Naive B cell (primary cell): ENCODE results near the gene YWHAQ. TPM values are rescaled to one million over a fixed set of nuclear protein-coding genes. Genes with fewer than 3 reads are reported as not detected.

Experiments
- ATAC-seq, 2 donors: fragments of 150-1000 bp; cut with Tn5 transposase; 2 replicates each; pipeline ENCODE4 v1.10.0; 2021; ENCODE audit warnings: low read depth in 2 of 2, mild to moderate bottlenecking in 2 of 2, moderate library complexity in 2 of 2
- DNase-seq: peaks from one replicate; pipeline ENCODE4 v3.0.0; 2022
- H3K27ac Mint-ChIP-seq, 6 donors: one replicate each; pipeline ENCODE4 v1.8.0; 2020 to 2022; ENCODE audit warnings: mild to moderate bottlenecking in 6 of 6, mixed read lengths in 6 of 6, moderate library complexity in 5 of 6, inconsistent platforms in 2 of 6
- H3K27me3 Mint-ChIP-seq, 3 donors: one replicate each; pipeline ENCODE4 v1.8.0; 2021 to 2022; ENCODE audit warnings: mixed read lengths in 3 of 3, mild to moderate bottlenecking in 1 of 3
- H3K36me3 Mint-ChIP-seq, 2 donors: one replicate each; pipeline ENCODE4 v1.8.0; 2020 to 2022; ENCODE audit warnings: mixed read lengths in 2 of 2, inconsistent platforms in 1 of 2, mild to moderate bottlenecking in 1 of 2
- H3K4me1 Mint-ChIP-seq, 3 donors: one replicate each; pipeline ENCODE4 v1.8.0; 2020 to 2022; ENCODE audit warnings: mixed read lengths in 3 of 3, inconsistent platforms in 1 of 3, mild to moderate bottlenecking in 1 of 3, moderate library complexity in 1 of 3
- H3K4me3 Mint-ChIP-seq, 8 donors: one replicate each; pipeline ENCODE4 v1.8.0; 2020 to 2022; ENCODE audit warnings: mild to moderate bottlenecking in 8 of 8, mixed read lengths in 8 of 8, moderate library complexity in 8 of 8, inconsistent platforms in 2 of 8
- H3K9me3 Mint-ChIP-seq, 7 donors: one replicate each; pipeline ENCODE4 v1.8.0; 2020 to 2022; ENCODE audit warnings: mixed read lengths in 7 of 7, mild to moderate bottlenecking in 5 of 7, inconsistent platforms in 2 of 7, moderate library complexity in 1 of 7
- polyA plus RNA-seq, 6 donors: library from polyadenylated mRNA; unstranded; fragments of 300-500 nt; fragmentation: Illumina TruSeq; gene quantifications; one replicate each; pipeline ENCODE4 v1.2.3, GENCODE V29; 2021; ENCODE audit warnings: low read depth in 6 of 6

The YWHAQ gene
- 100 to 1,000 TPM; 282 to 457 (median 344) TPM for polyA plus RNA-seq

- DNase-seq: peak; percentile 100
- H3K4me3 Mint-ChIP-seq: peak within 1 kb of the TSS; percentile 88 to 96 (median 93)
- peaks cover 0 to 4% (median 0%) of the 10 kb centered on the region in 3 donors for H3K27me3 Mint-ChIP-seq
- peaks cover 32 to 45% (median 40%) of the 10 kb centered on the region in 3 donors for H3K4me1 Mint-ChIP-seq
- H3K36me3 Mint-ChIP-seq: peaks cover 14 to 18% of the 10 kb centered on the region in 2 donors
- H3K27ac Mint-ChIP-seq: peak within 1 kb of the TSS; percentile 96 to 99 (median 97)
- H3K9me3 Mint-ChIP-seq: peaks cover 0 to 5% (median 4%) of the 10 kb centered on the region in 7 donors
- peak; percentile 81 to 82 for ATAC-seq
Measured at GRCh38 chr2:9630736-9631552, at the start of gene YWHAQ. Gene YWHAQ (minus strand): TSS chr2:9630997. CDS start chr2:9630452, 545 bp downstream.

DNA sequence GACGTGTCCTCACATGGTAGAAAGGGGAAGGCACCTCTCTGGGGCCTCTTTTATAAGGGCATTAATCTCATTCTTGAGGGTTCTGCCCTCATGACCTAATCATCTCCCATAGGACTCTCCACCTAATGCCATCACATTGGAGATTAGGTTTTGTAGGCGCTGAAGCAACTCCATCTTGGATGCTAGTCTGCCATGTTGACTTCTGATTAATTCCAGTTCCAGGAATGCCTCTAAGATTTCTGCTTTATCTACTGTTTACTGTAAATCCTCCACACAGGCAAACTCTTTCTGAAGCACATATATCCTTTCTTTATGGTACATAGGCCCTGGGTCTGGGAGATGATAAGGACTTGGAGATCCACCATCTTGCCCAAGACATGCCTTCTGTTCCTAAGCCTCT, 49.3 kb upstream of the YWHAQ start:
- Mint-ChIP-seq H3K4me3 (no peak overlapping the region), H3K4me1 (peaks cover 0 to 5% (median 0%) of the 10 kb centered on the region in 3 donors), H3K9me3 (peaks cover 0 to 5% (median 0%) of the 10 kb centered on the region in 7 donors), H3K27me3 (peaks cover 0 to 7% (median 0%) of the 10 kb centered on the region in 3 donors), H3K27ac (no peak overlapping the region), H3K36me3 (no peaks in the 10 kb centered on the region)
- ATAC-seq (no peak), DNase-seq (no peak)

GRCh38 chr2:9679218-9679617, 48.4 kb upstream of the YWHAQ start:
- peaks cover 0 to 5% (median 0%) of the 10 kb centered on the region in 3 donors for H3K4me1 Mint-ChIP-seq
- no peaks in the 10 kb centered on the region for H3K36me3 Mint-ChIP-seq
- peaks cover 0 to 5% (median 0%) of the 10 kb centered on the region in 7 donors for H3K9me3 Mint-ChIP-seq
- H3K27ac Mint-ChIP-seq: no peak overlapping the region
- DNase-seq (no peak), ATAC-seq (no peak)
- H3K4me3 Mint-ChIP-seq: no peak overlapping the region
- peaks cover 0 to 11% (median 0%) of the 10 kb centered on the region in 3 donors for H3K27me3 Mint-ChIP-seq

DNA sequence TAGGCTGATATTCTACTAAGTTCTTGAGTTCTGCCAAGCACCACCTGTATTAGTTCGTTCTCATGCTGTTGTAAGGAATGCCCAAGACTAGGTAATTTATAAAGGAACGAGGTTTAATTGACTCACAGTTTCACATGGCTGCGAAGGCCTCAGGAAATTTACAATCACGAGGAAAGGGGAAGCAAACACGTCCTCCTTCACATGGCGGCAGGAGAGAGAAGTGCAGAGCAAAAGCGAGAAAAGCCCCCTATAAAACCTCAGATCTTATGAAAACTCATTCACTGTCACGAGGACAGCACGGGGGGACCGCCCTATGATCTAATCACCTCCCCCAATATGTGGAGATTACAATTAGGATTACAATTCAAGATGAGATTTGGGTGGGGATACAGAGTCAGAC, 47.7 kb upstream of the YWHAQ start:
- H3K27me3 Mint-ChIP-seq: peaks cover 0 to 11% (median 0%) of the 10 kb centered on the region in 3 donors
- H3K9me3 Mint-ChIP-seq: peaks cover 0 to 5% (median 0%) of the 10 kb centered on the region in 7 donors
- no peak for DNase-seq
- peak overlapping the region in 1 of 6 donors; percentile 39 for H3K27ac Mint-ChIP-seq
- H3K36me3 Mint-ChIP-seq: no peaks in the 10 kb centered on the region
- no peak for ATAC-seq
- peaks cover 0 to 5% (median 0%) of the 10 kb centered on the region in 3 donors for H3K4me1 Mint-ChIP-seq
- no peak overlapping the region for H3K4me3 Mint-ChIP-seq

DNA sequence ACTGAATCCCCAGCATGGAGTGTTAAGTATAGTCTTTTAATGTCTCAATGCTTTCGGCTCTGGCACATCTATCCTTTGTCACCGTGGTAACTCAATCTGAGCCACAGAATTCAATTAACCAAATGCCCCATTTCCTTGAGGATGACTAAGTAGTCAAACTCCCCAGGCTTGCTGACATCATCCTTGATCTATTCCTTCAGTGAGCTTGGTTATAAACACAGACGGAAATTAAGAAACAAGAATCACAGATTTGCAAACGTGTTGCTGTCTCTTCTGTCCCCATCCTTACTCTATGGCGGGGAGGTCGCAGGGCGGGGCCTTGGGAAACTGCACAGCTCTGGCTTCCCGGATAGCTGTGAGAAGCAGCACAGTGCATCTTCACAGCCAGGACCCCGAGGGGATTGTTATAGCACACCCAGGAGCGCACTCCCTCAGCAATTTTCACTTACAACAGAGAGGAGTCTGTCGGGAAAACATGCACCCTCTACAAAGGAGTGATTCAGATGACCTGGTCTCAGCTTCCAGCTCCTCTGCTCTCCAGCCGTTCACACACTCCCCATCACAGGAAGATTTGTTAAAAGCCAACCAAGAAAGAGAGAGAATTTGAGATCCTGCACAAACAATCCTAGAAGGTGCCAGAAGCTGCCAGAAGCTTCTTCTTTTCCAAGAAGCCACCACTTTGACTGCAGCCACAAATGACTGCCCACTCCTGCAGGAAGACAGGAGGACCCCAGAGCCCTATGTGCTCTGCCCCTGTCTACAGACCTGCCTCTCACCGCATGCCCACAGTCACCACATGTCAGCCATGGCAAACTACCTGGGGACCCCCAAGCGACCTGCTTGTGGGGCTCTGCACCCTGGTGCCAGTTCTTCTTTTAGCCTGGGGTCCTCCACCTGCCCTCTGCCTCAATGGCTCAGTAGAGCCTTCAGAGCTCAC, 44.9 kb upstream of the YWHAQ start:
- H3K36me3 Mint-ChIP-seq: no peaks in the 10 kb centered on the region

DNA sequence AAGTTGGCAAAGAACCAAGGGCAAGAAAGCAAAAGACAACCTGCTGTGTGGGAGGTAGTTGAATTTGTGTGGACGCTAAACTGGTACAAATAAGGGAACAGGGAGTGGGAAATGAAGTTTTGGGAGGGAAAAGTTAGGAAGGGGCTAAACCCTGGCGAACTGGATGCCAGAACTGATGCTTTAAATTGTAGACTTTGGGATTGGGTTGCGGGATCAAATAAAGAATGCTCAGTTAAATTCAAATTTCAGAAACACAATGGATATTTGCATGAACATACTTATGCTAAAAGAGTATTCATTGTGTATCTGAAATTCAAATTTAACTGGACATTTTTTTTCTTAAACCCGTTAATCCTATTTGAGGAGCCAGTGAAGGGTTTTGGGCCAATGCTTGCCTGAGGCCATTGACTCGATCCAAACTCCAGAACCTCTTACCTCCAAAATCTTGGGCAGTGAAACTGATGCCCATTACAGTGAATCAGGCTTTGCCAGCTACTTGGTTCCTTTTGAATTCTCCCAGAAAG, 44.2 kb upstream of the YWHAQ start:
- DNase-seq: no peak
- Mint-ChIP-seq H3K27ac (peak overlapping the region in 2 of 6 donors; percentile 36 to 38), H3K36me3 (no peaks in the 10 kb centered on the region), H3K4me1 (no peaks in the 10 kb centered on the region), H3K9me3 (peaks cover 0 to 2% (median 0%) of the 10 kb centered on the region in 7 donors), H3K4me3 (no peak overlapping the region), H3K27me3 (peaks cover 0 to 11% (median 0%) of the 10 kb centered on the region in 3 donors)
- ATAC-seq: no peak

More for the DNA sequence above, 44.9 kb upstream of the YWHAQ start:
- H3K27me3 Mint-ChIP-seq: peaks cover 0 to 11% (median 0%) of the 10 kb centered on the region in 3 donors
- no peaks in the 10 kb centered on the region for H3K4me1 Mint-ChIP-seq
- H3K27ac Mint-ChIP-seq: no peak overlapping the region
- H3K4me3 Mint-ChIP-seq: no peak overlapping the region
- ATAC-seq (no peak), DNase-seq (no peak)
- peaks cover 0 to 4% (median 0%) of the 10 kb centered on the region in 7 donors for H3K9me3 Mint-ChIP-seq

DNA sequence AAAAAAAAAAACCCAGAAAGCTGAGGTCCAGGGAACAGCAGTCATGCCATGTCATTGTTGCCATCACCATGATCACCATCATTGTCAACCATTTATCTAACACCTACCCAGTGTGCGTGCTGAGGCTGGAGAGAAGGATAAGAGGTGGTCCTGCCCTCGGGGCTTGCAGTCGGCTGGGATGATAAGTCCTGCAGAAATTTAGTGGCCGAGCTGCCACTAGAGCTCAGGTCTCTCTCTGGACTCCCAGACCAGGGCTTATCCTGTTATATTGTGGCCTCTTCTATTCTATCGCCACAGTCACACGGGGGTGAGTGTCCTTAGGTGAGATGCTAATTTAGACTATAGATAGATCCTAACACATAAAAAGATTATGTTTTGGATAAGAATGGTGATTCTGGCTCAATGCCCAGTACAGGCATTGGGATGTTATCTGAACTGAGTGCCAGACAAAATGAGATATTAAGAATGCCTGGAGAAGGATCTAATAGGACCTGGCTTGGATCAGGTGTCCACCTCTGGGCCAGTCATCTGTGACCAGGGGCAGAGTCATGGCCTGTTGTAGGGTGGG, 43.2 kb upstream of the YWHAQ start:
- no peak overlapping the region for H3K27ac Mint-ChIP-seq
- no peaks in the 10 kb centered on the region for H3K4me1 Mint-ChIP-seq
- ATAC-seq (no peak), DNase-seq (no peak)
- no peaks in the 10 kb centered on the region for H3K36me3 Mint-ChIP-seq
- no peaks in the 10 kb centered on the region for H3K9me3 Mint-ChIP-seq
- H3K27me3 Mint-ChIP-seq: peaks cover 0 to 11% (median 0%) of the 10 kb centered on the region in 3 donors
- H3K4me3 Mint-ChIP-seq: no peak overlapping the region

DNA sequence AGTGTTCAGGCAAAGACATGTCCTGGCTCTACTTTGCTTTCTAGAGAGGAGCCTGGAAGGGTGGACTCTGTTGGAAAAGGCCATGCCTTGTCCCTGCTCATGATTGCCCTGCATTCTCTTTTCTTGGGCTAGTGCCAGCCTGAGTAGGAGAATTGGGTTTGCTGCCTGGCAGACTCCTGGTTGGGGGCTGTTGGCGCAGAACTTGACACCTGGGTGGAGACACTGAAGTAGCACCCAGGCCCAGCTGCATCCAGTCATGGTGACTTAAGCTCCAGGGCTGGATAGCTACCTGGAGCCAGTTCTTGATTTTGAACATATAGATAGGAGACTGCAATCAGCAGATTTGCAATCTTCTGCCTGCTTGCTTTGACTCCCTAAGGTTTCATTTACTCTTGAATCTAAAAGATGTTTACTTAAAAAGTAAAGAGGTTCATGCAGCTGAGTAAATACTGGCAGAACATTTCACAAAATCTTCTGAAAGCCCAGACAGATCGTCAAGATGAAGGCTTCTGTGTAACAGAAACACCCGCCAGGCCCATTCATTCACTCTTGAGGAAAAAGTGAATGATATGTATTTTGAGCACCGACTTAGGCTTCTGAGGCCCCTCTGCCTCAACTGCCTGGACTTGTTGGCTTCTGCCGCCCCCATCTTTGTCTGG, 38.0 kb upstream of the YWHAQ start:
- H3K36me3 Mint-ChIP-seq: no peaks in the 10 kb centered on the region
- H3K4me1 Mint-ChIP-seq: no peaks in the 10 kb centered on the region
- H3K27me3 Mint-ChIP-seq: peaks cover 0 to 8% (median 5%) of the 10 kb centered on the region in 3 donors
- H3K27ac Mint-ChIP-seq: peak overlapping the region in 1 of 6 donors; percentile 80
- ATAC-seq: no peak
- DNase-seq: no peak
- no peaks in the 10 kb centered on the region for H3K9me3 Mint-ChIP-seq
- no peak overlapping the region for H3K4me3 Mint-ChIP-seq

- no peaks in the 10 kb centered on the region for H3K4me1 Mint-ChIP-seq
- DNase-seq (no peak), ATAC-seq (no peak)
- no peak overlapping the region for H3K4me3 Mint-ChIP-seq
- peaks cover 0 to 8% (median 5%) of the 10 kb centered on the region in 3 donors for H3K27me3 Mint-ChIP-seq
- H3K27ac Mint-ChIP-seq: no peak overlapping the region
- H3K36me3 Mint-ChIP-seq: no peaks in the 10 kb centered on the region
- no peaks in the 10 kb centered on the region for H3K9me3 Mint-ChIP-seq
Measured at GRCh38 chr2:9667826-9668225, 37.0 kb upstream of the YWHAQ start.

DNA sequence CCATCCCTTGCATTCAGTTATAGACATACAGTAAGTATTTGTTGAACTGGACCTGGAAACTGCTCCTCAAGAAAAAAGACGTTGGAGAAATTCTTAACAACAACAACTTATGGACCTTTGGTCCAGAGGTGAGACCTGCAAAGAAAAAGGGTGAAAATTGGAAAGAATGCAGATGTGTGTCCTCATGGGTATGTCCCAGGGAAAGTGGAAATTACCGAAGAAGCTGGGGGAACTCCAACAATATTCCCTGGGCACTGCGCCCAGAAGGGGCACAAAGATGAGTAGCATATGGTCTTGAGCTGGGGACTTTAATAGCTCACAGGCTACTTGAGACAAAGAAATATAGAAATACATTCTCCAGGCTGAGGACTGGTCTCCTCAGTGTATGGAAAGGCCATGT, 35.5 kb upstream of the YWHAQ start:
- Mint-ChIP-seq H3K4me3 (peak overlapping the region in 1 of 8 donors; percentile 27), H3K9me3 (no peaks in the 10 kb centered on the region), H3K27me3 (peaks cover 0 to 8% (median 5%) of the 10 kb centered on the region in 3 donors), H3K36me3 (no peaks in the 10 kb centered on the region), H3K27ac (no peak overlapping the region), H3K4me1 (peaks cover 0 to under 1% (median 0%) of the 10 kb centered on the region in 3 donors)
- ATAC-seq (no peak), DNase-seq (no peak)

- H3K27ac Mint-ChIP-seq: no peak overlapping the region
Measured at GRCh38 chr2:9665898-9666297, 35.1 kb upstream of the YWHAQ start.

DNA sequence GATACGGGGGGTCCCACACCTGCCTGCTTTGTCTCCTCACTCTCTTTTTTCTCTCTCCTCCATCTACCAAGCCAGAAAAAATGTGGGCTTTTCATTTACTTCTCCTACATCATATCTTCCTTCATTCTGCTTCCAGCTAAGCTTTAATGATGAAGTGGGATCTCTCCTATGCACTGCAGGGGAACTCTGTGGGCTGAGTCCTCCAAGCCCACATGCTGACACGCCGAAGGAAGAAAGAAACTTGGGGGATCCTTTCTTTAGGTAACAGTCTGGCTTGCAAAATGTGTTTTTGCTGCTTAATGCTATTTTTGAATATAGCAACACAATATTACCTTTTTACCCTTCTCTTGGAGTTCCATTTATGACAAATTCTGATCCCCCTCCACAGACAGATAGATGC, 33.6 kb upstream of the YWHAQ start:
- H3K27me3 Mint-ChIP-seq: peaks cover 0 to 8% (median 5%) of the 10 kb centered on the region in 3 donors
- H3K9me3 Mint-ChIP-seq: no peaks in the 10 kb centered on the region
- ATAC-seq (no peak), DNase-seq (no peak)
- peaks cover 0 to 3% (median 0%) of the 10 kb centered on the region in 3 donors for H3K4me1 Mint-ChIP-seq
- no peak overlapping the region for H3K27ac Mint-ChIP-seq
- H3K4me3 Mint-ChIP-seq: no peak overlapping the region
- no peaks in the 10 kb centered on the region for H3K36me3 Mint-ChIP-seq

More at GRCh38 chr2:9665898-9666297, 35.1 kb upstream of the YWHAQ start:
- no peaks in the 10 kb centered on the region for H3K9me3 Mint-ChIP-seq
- H3K4me1 Mint-ChIP-seq: peaks cover 0 to 3% (median 0%) of the 10 kb centered on the region in 3 donors
- H3K36me3 Mint-ChIP-seq: no peaks in the 10 kb centered on the region
- peaks cover 0 to 8% (median 5%) of the 10 kb centered on the region in 3 donors for H3K27me3 Mint-ChIP-seq
- no peak for ATAC-seq
- H3K4me3 Mint-ChIP-seq: peak overlapping the region in 1 of 8 donors; percentile 27
- DNase-seq: no peak
